Activated naive CD4-positive, alpha-beta T cell treated with anti-CD3 and anti-CD28 coated beads, Interleukin-2, amount 10 ng/mL, durations not matched to agents 7 days and 5 days (primary cell): ENCODE results near the gene MED6.

Source experiments
- CTCF ChIA-PET: fragments of 350-600 bp; sonication (Branson Sonifier 250); formaldehyde crosslinking; loops from one replicate; lab custom pipeline; 2021; ENCODE audit warnings: antibody characterized with exemption; lab: Charles Lee
- DNase-seq: peaks from one replicate; pipeline ENCODE4 v3.0.0-alpha.2; 2020
- H3K27ac Mint-ChIP-seq: one replicate; pipeline ENCODE4 v1.8.0; 2021; ENCODE audit warnings: mild to moderate bottlenecking, moderate library complexity, mixed read lengths
- H3K27me3 Mint-ChIP-seq: one replicate; pipeline ENCODE4 v1.8.0; 2021; ENCODE audit warnings: mild to moderate bottlenecking, mixed read lengths
- H3K36me3 Mint-ChIP-seq: one replicate; pipeline ENCODE4 v1.8.0; 2021; ENCODE audit warnings: mixed read lengths
- H3K4me1 Mint-ChIP-seq: one replicate; pipeline ENCODE4 v1.8.0; 2021; ENCODE audit warnings: mixed read lengths
- H3K4me3 Mint-ChIP-seq: one replicate; pipeline ENCODE4 v1.8.0; 2021; ENCODE audit warnings: mild to moderate bottlenecking, moderate library complexity, mixed read lengths
- H3K9me3 Mint-ChIP-seq: one replicate; pipeline ENCODE4 v1.8.0; 2021; ENCODE audit warnings: mixed read lengths

The MED6 gene

GRCh38 chr14:70600382-70601157 lies at the start of gene MED6:
MED6 (minus strand) TSS chr14:70600655; CDS start chr14:70600637, 18 bp downstream.
- peaks cover 7% of the 10 kb centered on the region for H3K36me3 Mint-ChIP-seq
- peaks cover 40% of the 10 kb centered on the region for H3K4me1 Mint-ChIP-seq
- H3K27ac Mint-ChIP-seq = peak within 1 kb of the TSS; percentile 96
- H3K4me3 Mint-ChIP-seq = peak within 1 kb of the TSS; percentile 99
- peak; percentile 97 for DNase-seq
- CTCF ChIA-PET = interaction anchor here (0.6 kb wide), 1 partner anchor 74 kb away, joined by 5 read pairs; no protein-coding TSS in a partner anchor
- peaks cover 21% of the 10 kb centered on the region for H3K27me3 Mint-ChIP-seq
- H3K9me3 Mint-ChIP-seq = no peaks in the 10 kb centered on the region

- H3K27me3 Mint-ChIP-seq = no peaks in the 10 kb centered on the region
- CTCF ChIA-PET = no interaction called here
- H3K9me3 Mint-ChIP-seq = no peaks in the 10 kb centered on the region
- H3K27ac Mint-ChIP-seq = peak overlapping the region; percentile 29
- H3K4me1 Mint-ChIP-seq = peaks cover 84% of the 10 kb centered on the region
- no peak for DNase-seq
- H3K36me3 Mint-ChIP-seq = peaks cover 72% of the 10 kb centered on the region
- H3K4me3 Mint-ChIP-seq = no peak overlapping the region
These were observed 49.3 kb upstream of the MED6 start for GRCh38 chr14:70649803-70650202.

GRCh38 chr14:70648346-70648745 lies 47.9 kb upstream of the MED6 start:
- no peak overlapping the region for H3K4me3 Mint-ChIP-seq
- no peak for DNase-seq

GRCh38 chr14:70646705-70647104 lies 46.2 kb upstream of the MED6 start:
- Mint-ChIP-seq H3K4me1 (peaks cover 70% of the 10 kb centered on the region), H3K27ac (peak overlapping the region; percentile 46), H3K9me3 (no peaks in the 10 kb centered on the region), H3K36me3 (peaks cover 55% of the 10 kb centered on the region), H3K27me3 (no peaks in the 10 kb centered on the region), H3K4me3 (peak overlapping the region; percentile 16)
- DNase-seq = no peak
- CTCF ChIA-PET = no interaction called here

More at GRCh38 chr14:70648346-70648745, 47.9 kb upstream of the MED6 start:
- Mint-ChIP-seq H3K4me1 (peaks cover 86% of the 10 kb centered on the region), H3K27ac (no peak overlapping the region), H3K27me3 (no peaks in the 10 kb centered on the region), H3K36me3 (peaks cover 68% of the 10 kb centered on the region), H3K9me3 (no peaks in the 10 kb centered on the region)
- CTCF ChIA-PET = no interaction called here

- Mint-ChIP-seq H3K27ac (peak overlapping the region; percentile 17), H3K36me3 (peaks cover 50% of the 10 kb centered on the region)
These were observed 45.4 kb upstream of the MED6 start for GRCh38 chr14:70645892-70646291.

GRCh38 chr14:70643967-70644366 lies 43.5 kb upstream of the MED6 start:
- peak overlapping the region; percentile 94 for H3K27ac Mint-ChIP-seq
- H3K27me3 Mint-ChIP-seq = no peaks in the 10 kb centered on the region
- no peaks in the 10 kb centered on the region for H3K9me3 Mint-ChIP-seq
- H3K4me3 Mint-ChIP-seq = peak overlapping the region; percentile 87
- peaks cover 38% of the 10 kb centered on the region for H3K36me3 Mint-ChIP-seq
- CTCF ChIA-PET = no interaction called here
- peaks cover 71% of the 10 kb centered on the region for H3K4me1 Mint-ChIP-seq
- DNase-seq = no peak

More at GRCh38 chr14:70645892-70646291, 45.4 kb upstream of the MED6 start:
- DNase-seq = no peak
- CTCF ChIA-PET = no interaction called here
- Mint-ChIP-seq H3K27me3 (no peaks in the 10 kb centered on the region), H3K4me1 (peaks cover 69% of the 10 kb centered on the region), H3K9me3 (no peaks in the 10 kb centered on the region), H3K4me3 (peak overlapping the region; percentile 56)

- peak overlapping the region; percentile 87 for H3K4me3 Mint-ChIP-seq
- no peaks in the 10 kb centered on the region for H3K9me3 Mint-ChIP-seq
- H3K27me3 Mint-ChIP-seq = no peaks in the 10 kb centered on the region
- CTCF ChIA-PET = interaction anchor here (0.7 to 1.5 kb wide), 5 partner anchors 9 to 71 kb away, joined by 3 to 7 read pairs (median 4); no protein-coding TSS in a partner anchor
- peaks cover 66% of the 10 kb centered on the region for H3K4me1 Mint-ChIP-seq
- peak; percentile 55 for DNase-seq
- peaks cover 24% of the 10 kb centered on the region for H3K36me3 Mint-ChIP-seq
- H3K27ac Mint-ChIP-seq = peak overlapping the region; percentile 94
These were observed 42.1 kb upstream of the MED6 start for GRCh38 chr14:70642303-70643235.

GRCh38 chr14:70641548-70642302 lies 41.3 kb upstream of the MED6 start, which contains the start of gene TTC9:
TTC9 (plus strand) TSS chr14:70641916; CDS start chr14:70642130, 214 bp downstream.
- peak; percentile 62 for DNase-seq
- H3K27me3 Mint-ChIP-seq = no peaks in the 10 kb centered on the region
- H3K9me3 Mint-ChIP-seq = no peaks in the 10 kb centered on the region
- peak within 1 kb of the TSS; percentile 93 for H3K4me3 Mint-ChIP-seq
- peaks cover 60% of the 10 kb centered on the region for H3K4me1 Mint-ChIP-seq
- CTCF ChIA-PET = interaction anchor here (0.7 to 1.5 kb wide), 5 partner anchors 10 to 72 kb away, joined by 3 to 4 read pairs (median 4); no protein-coding TSS in a partner anchor
- H3K27ac Mint-ChIP-seq = peak within 1 kb of the TSS; percentile 94
- H3K36me3 Mint-ChIP-seq = peaks cover 22% of the 10 kb centered on the region

- CTCF ChIA-PET = interaction anchor here (0.7 to 1.5 kb wide), 5 partner anchors 10 to 36 kb away, joined by 3 to 4 read pairs (median 3); no protein-coding TSS in a partner anchor
- H3K4me3 Mint-ChIP-seq = peak overlapping the region; percentile 93
- peaks cover 18% of the 10 kb centered on the region for H3K36me3 Mint-ChIP-seq
- DNase-seq = peak; percentile 69
- H3K27ac Mint-ChIP-seq = peak overlapping the region; percentile 93
- H3K27me3 Mint-ChIP-seq = no peaks in the 10 kb centered on the region
- peaks cover 3% of the 10 kb centered on the region for H3K9me3 Mint-ChIP-seq
- peaks cover 53% of the 10 kb centered on the region for H3K4me1 Mint-ChIP-seq
These were observed 40.6 kb upstream of the MED6 start for GRCh38 chr14:70640938-70641547.

- no peak overlapping the region for H3K27ac Mint-ChIP-seq
- H3K4me3 Mint-ChIP-seq = no peak overlapping the region
- CTCF ChIA-PET = no interaction called here
- DNase-seq = no peak
- peaks cover 3% of the 10 kb centered on the region for H3K9me3 Mint-ChIP-seq
- no peaks in the 10 kb centered on the region for H3K27me3 Mint-ChIP-seq
- peaks cover 5% of the 10 kb centered on the region for H3K36me3 Mint-ChIP-seq
- peaks cover 27% of the 10 kb centered on the region for H3K4me1 Mint-ChIP-seq
These were observed 38.0 kb upstream of the MED6 start for GRCh38 chr14:70638416-70638815.

GRCh38 chr14:70635971-70636595 lies 35.6 kb upstream of the MED6 start:
- DNase-seq = no peak
- H3K27ac Mint-ChIP-seq = no peak overlapping the region
- H3K36me3 Mint-ChIP-seq = peaks cover 2% of the 10 kb centered on the region
- H3K27me3 Mint-ChIP-seq = peaks cover 5% of the 10 kb centered on the region
- no peak overlapping the region for H3K4me3 Mint-ChIP-seq
- CTCF ChIA-PET = interaction anchor here (1.1 kb wide), 1 partner anchor 73 kb away, joined by 4 read pairs; no protein-coding TSS in a partner anchor
- peaks cover 24% of the 10 kb centered on the region for H3K4me1 Mint-ChIP-seq
- H3K9me3 Mint-ChIP-seq = peaks cover 3% of the 10 kb centered on the region

GRCh38 chr14:70631948-70632347 lies 31.5 kb upstream of the MED6 start:
- peaks cover 2% of the 10 kb centered on the region for H3K36me3 Mint-ChIP-seq
- H3K9me3 Mint-ChIP-seq = peaks cover 6% of the 10 kb centered on the region
- CTCF ChIA-PET = interaction anchor here (1.9 kb wide), 1 partner anchor 10 kb away, joined by 9 read pairs; no protein-coding TSS in a partner anchor
- H3K27me3 Mint-ChIP-seq = peaks cover 5% of the 10 kb centered on the region
- H3K27ac Mint-ChIP-seq = no peak overlapping the region
- DNase-seq = no peak
- H3K4me1 Mint-ChIP-seq = no peaks in the 10 kb centered on the region
- no peak overlapping the region for H3K4me3 Mint-ChIP-seq
